Fibroblast of villous mesenchyme (primary cell): Measurements from ENCODE around the gene COL13A1. TPM values are rescaled to one million over a fixed set of nuclear protein-coding genes. Genes with fewer than 3 reads are reported as not detected.
A peak's percentile ranks its signal among the peaks of the same experiment; 100 is the strongest.

ENCODE experiments used
- DNase-seq: peaks from one replicate; pipeline ENCODE4 v3.0.0-alpha.2; 2010; ENCODE audit warnings: low read depth
- H3K4me3 ChIP-seq: 2 replicates; pipeline ENCODE4 v1.5.1; 2011; ENCODE audit warnings: low read depth, mild to moderate bottlenecking, low read length
- total RNA-seq: library from RNA; depleted of rRNA; stranded (reverse); fragments of >200 nt; gene quantifications from 2 replicates; pipeline ENCODE4 v1.2.3, GENCODE V29; 2012
- TF ChIP-seq, protein P1 (sequence below): IDR thresholded peaks from 2 replicates; pipeline ENCODE4 v1.5.1; 2012; ENCODE audit warnings: low read depth, mild to moderate bottlenecking, low read length; ENCODE audit not compliant: insufficient read depth

The COL13A1 gene
- total RNA-seq, 1 donor: 3.5 TPM

DNA sequence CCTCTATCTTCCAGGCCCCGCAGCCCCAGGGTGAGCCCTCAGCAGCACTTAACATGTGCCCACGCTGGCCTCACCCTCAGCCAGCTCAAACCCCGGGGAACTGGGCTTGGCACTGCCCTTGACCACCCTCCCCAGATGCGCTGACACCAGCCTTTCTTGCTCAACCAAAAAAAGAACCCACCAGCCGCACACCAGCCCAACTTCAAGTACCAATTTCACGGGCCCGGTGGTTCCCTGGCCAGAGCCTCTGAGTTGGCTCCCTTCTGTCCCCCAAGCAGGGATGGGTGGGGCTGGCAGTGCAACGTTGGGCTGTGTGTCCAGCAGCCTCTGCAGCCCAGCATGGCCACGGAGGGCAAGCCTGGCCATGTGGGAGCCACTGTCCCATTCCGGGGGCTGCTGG, 96.3 kb downstream of the COL13A1 start:
- TF ChIP-seq, protein P1, sequence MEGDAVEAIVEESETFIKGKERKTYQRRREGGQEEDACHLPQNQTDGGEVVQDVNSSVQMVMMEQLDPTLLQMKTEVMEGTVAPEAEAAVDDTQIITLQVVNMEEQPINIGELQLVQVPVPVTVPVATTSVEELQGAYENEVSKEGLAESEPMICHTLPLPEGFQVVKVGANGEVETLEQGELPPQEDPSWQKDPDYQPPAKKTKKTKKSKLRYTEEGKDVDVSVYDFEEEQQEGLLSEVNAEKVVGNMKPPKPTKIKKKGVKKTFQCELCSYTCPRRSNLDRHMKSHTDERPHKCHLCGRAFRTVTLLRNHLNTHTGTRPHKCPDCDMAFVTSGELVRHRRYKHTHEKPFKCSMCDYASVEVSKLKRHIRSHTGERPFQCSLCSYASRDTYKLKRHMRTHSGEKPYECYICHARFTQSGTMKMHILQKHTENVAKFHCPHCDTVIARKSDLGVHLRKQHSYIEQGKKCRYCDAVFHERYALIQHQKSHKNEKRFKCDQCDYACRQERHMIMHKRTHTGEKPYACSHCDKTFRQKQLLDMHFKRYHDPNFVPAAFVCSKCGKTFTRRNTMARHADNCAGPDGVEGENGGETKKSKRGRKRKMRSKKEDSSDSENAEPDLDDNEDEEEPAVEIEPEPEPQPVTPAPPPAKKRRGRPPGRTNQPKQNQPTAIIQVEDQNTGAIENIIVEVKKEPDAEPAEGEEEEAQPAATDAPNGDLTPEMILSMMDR: no peak
- DNase-seq: no peak
- no peak overlapping the region for H3K4me3 ChIP-seq

DNA sequence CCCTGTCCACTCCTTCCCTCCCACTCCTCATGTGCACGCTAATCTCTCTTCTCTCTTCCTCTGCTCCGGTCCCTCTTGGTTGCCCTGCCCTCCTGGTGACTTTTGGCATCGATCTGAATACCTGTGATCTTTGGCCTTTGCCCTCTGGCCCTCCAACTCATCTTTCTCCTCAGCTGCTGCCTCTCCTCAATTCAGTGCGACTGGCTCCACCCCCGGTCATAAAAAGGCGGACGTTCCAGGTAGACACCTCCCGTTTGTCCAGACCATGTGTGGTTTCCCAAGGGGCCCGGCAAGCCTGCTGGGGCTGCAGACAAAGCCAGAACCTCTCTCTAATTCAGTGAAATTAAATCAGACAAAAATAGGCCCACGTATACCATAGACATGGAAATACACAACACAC, 96.8 kb downstream of the COL13A1 start:
- no peak overlapping the region for H3K4me3 ChIP-seq
- TF ChIP-seq, protein P1: no peak
- no peak for DNase-seq

DNA sequence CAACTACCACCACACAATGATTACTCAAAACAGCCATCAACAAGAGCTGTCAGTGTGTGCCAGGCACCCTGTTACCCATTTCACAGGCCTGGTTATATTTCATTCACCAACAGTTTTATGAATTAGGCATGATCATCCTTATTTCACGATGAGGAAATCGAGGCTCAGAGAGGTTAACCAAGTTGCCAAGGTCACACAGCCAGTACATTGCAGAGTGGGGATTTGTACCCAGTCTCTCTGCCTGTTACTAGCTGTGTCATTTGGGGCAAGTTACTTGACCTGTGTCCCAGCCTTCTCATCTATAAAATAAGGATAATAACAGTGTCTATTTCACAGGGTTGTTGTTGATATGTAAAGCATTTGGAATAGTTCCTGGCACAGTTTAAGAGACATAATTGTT, 97.2 kb downstream of the COL13A1 start:
- no peak for DNase-seq
- TF ChIP-seq, protein P1: no peak

DNA sequence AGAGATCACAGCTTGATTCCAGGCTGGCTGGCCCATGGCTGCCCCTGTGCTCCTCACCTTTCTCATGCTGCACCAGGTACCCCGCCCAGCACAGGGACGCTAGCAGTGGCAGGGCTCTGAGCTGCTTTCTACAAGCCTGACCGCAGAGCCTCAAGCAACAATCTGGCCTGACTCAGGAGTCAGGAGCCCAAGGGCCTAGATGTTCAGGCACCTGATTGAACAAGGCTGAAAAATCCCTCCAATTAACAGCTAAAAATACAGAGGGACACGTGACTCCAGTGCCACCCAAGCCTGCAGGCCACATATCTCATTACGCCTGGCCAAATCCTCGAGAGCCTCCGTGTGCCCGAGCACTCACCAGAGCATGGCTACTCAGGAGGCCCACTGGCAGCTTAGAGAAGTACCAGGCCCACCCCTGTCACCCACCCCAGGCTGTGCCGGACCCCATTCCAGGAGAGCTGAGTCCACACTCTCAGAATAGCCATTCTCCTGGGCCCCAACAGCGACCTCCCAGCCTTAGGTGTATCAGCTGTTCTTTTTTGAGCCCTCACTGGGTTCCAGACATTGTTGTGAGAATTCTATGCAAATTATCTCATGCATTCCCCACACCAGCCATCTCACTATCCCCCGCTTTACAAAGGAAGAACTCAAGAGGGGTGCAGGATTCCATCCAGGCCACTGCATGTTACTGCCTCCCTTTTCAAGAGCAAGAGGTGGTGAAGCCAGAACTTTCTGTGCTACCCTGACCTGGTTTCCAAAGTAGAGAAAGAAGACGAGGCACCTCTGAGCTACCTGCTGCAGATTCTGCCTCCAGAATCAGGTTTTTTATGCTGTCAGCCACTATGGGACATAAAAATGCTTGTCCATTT, 98.3 kb downstream of the COL13A1 start:
- TF ChIP-seq, protein P1: no peak
- DNase-seq: no peak
- H3K4me3 ChIP-seq: no peak overlapping the region

More for the DNA sequence above, 97.2 kb downstream of the COL13A1 start:
- H3K4me3 ChIP-seq: no peak overlapping the region

DNA sequence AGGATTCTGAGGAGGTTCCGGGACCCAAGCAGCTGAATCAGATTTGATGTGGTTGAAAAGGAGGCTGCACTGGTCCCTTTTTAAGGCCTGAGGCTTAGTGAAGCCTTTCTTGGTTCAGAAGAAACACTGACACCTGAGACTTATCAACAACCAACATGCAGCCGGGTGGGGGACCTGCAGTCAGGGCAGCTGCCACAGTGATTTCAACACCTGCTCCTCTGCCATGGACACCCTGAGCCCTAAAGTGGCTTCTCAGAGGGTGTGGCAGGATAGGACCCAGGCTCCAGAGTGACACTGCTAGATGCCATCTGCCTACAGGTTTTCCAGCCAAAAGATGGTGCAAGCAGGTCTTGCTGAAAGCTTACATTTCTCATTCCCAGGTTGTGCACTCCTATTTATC, 99.3 kb downstream of the COL13A1 start:
- H3K4me3 ChIP-seq: no peak overlapping the region
- TF ChIP-seq, protein P1: no peak
- no peak for DNase-seq

DNA sequence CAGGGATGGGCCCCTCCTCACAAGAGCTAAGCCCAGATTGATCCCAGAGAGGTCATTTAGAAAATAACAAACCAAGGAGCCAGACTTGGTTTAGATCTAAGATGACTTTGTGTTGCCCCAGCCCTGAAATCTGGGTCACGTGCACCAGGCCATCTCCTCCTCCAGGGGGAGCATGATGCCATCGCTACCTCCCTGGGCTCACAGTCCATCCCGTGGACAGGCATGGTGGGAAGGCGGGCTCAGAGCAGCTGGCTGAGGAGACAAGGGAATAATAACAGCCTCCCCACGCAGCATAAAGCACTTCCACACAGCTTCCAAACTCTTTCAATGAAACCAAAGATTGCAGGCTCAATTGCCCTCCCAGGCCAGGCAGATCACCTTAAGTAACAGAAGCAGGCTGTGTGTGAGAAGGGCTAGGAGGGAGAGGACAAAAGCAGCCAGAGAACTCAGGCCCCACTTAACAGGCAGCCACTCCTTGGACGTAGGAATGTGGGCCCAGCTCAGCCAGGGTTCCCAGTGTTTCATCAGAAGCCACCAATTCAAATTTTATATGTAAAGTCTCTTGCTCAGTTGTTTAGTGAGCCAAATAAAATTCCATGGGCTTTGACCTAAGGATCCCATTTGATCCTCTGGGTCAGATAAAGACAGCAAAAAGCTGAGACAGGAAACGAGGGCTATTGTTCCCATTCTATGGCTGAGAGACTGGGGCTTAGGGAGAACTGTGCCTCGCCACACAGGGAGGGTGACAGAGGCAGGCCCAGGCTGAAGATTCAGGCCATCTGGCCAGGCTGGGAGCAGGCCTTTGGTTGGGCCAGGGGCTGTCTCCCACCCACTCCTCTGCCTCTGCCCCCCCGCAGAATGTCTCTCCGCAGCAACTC, 100.2 kb downstream of the COL13A1 start:
- TF ChIP-seq, protein P1: peak; percentile 63
- DNase-seq: peak; percentile 58
- H3K4me3 ChIP-seq: no peak overlapping the region
